ENCODE data around the gene KCNMB1.

DNA sequence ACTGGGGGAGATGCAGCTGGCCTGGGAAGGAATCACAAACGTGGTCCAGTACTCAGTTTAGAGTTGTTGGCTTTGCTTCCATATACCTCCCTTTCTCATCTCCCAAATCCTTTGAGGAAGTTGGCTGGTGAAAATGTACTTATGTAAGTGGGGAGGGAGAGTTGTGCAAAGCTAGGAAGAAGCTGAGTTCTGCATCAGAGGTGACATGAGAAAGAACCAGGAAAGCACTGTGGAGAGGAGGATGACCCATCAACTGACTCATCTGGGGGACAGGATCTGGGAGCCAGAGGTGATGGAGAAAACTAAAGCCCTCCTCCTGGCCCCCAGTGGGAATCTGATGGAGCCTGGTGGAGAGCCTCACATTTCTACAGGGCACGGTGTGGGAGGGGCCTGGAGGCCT, 16.2 kb downstream of the KCNMB1 start:
- TF ChIP-seq, protein P1, sequence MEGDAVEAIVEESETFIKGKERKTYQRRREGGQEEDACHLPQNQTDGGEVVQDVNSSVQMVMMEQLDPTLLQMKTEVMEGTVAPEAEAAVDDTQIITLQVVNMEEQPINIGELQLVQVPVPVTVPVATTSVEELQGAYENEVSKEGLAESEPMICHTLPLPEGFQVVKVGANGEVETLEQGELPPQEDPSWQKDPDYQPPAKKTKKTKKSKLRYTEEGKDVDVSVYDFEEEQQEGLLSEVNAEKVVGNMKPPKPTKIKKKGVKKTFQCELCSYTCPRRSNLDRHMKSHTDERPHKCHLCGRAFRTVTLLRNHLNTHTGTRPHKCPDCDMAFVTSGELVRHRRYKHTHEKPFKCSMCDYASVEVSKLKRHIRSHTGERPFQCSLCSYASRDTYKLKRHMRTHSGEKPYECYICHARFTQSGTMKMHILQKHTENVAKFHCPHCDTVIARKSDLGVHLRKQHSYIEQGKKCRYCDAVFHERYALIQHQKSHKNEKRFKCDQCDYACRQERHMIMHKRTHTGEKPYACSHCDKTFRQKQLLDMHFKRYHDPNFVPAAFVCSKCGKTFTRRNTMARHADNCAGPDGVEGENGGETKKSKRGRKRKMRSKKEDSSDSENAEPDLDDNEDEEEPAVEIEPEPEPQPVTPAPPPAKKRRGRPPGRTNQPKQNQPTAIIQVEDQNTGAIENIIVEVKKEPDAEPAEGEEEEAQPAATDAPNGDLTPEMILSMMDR (IDR thresholded peaks at IDR 0.05): no peak
- TF ChIP-seq, protein P2, sequence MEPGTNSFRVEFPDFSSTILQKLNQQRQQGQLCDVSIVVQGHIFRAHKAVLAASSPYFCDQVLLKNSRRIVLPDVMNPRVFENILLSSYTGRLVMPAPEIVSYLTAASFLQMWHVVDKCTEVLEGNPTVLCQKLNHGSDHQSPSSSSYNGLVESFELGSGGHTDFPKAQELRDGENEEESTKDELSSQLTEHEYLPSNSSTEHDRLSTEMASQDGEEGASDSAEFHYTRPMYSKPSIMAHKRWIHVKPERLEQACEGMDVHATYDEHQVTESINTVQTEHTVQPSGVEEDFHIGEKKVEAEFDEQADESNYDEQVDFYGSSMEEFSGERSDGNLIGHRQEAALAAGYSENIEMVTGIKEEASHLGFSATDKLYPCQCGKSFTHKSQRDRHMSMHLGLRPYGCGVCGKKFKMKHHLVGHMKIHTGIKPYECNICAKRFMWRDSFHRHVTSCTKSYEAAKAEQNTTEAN (CRISPR knock-in tag; IDR thresholded peaks at IDR 0.05): no peak
- TF ChIP-seq TP53 (CRISPR knock-in tag; IDR thresholded peaks at IDR 0.05) (no peak), TCF7 (CRISPR knock-in tag; IDR thresholded peaks at IDR 0.05; ENCODE audit: low read depth) (no peak)
